Panc1 (cell line): Measurements from ENCODE around the gene RAPGEFL1.
"Not testable (repeated sequence)": the region's sequence is repeated elsewhere in the genome, so short reads cannot be mapped to it uniquely, and the experiment has no call there.

Experiments
- TF ChIP-seq, protein P1 (sequence below), 2 experiments: IDR thresholded peaks; 2 replicates each; pipeline ENCODE4 v1.6.1; 2011 to 2012; ENCODE audit warnings: low read depth in 2 of 2, control low read depth in 1 of 2, low read length in 1 of 2, mild to moderate bottlenecking in 1 of 2, moderate library complexity in 1 of 2; ENCODE audit not compliant: insufficient read depth in 1 of 2
- TF ChIP-seq, protein P2 (sequence below): fragments of 450-650 bp; IDR thresholded peaks from 2 replicates; pipeline ENCODE4 v1.5.1; 2017; ENCODE audit warnings: mild to moderate bottlenecking

DNA sequence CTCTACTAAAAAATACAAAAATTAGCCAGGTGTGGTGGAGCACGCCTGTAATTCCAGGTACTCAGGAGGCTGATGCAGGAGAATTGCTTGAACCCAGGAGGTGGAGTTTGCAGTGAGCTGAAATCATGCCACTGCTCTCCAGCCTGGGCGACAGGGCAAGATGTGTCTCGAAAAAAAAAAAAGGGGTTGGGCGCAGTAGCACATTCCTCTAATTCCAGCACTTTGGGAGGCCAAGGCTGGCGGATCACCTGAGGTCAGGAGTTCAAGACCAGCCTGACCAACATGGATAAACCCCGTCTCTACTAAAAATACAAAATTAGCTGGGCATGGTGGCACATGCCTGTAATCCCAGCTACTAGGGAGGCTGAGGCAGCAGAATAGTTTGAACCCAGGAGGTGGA lies 36.6 kb downstream of the RAPGEFL1 start:
- TF ChIP-seq, protein P1, sequence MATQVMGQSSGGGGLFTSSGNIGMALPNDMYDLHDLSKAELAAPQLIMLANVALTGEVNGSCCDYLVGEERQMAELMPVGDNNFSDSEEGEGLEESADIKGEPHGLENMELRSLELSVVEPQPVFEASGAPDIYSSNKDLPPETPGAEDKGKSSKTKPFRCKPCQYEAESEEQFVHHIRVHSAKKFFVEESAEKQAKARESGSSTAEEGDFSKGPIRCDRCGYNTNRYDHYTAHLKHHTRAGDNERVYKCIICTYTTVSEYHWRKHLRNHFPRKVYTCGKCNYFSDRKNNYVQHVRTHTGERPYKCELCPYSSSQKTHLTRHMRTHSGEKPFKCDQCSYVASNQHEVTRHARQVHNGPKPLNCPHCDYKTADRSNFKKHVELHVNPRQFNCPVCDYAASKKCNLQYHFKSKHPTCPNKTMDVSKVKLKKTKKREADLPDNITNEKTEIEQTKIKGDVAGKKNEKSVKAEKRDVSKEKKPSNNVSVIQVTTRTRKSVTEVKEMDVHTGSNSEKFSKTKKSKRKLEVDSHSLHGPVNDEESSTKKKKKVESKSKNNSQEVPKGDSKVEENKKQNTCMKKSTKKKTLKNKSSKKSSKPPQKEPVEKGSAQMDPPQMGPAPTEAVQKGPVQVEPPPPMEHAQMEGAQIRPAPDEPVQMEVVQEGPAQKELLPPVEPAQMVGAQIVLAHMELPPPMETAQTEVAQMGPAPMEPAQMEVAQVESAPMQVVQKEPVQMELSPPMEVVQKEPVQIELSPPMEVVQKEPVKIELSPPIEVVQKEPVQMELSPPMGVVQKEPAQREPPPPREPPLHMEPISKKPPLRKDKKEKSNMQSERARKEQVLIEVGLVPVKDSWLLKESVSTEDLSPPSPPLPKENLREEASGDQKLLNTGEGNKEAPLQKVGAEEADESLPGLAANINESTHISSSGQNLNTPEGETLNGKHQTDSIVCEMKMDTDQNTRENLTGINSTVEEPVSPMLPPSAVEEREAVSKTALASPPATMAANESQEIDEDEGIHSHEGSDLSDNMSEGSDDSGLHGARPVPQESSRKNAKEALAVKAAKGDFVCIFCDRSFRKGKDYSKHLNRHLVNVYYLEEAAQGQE (IDR thresholded peaks at IDR 0.05; ENCODE audit: insufficient read depth in 1 of 2, low read depth in 2 of 2, low read length in 1 of 2), result not testable (repeated sequence)
- TF ChIP-seq, protein P2, sequence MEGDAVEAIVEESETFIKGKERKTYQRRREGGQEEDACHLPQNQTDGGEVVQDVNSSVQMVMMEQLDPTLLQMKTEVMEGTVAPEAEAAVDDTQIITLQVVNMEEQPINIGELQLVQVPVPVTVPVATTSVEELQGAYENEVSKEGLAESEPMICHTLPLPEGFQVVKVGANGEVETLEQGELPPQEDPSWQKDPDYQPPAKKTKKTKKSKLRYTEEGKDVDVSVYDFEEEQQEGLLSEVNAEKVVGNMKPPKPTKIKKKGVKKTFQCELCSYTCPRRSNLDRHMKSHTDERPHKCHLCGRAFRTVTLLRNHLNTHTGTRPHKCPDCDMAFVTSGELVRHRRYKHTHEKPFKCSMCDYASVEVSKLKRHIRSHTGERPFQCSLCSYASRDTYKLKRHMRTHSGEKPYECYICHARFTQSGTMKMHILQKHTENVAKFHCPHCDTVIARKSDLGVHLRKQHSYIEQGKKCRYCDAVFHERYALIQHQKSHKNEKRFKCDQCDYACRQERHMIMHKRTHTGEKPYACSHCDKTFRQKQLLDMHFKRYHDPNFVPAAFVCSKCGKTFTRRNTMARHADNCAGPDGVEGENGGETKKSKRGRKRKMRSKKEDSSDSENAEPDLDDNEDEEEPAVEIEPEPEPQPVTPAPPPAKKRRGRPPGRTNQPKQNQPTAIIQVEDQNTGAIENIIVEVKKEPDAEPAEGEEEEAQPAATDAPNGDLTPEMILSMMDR, result not testable (repeated sequence)
